HepG2 (cell line): ENCODE data around the gene PSIP1. TPM values are rescaled to one million over a fixed set of nuclear protein-coding genes. Genes with fewer than 3 reads are reported as not detected.

Experiments used
- BRCA1 ChIP-seq: sonication (generic); formaldehyde crosslinking; IDR thresholded peaks from 2 replicates; pipeline ENCODE4 v1.4.0; 2020; ENCODE audit warnings: missing genetic modification reagents
- CCDC6 ChIP-seq: sonication (generic); formaldehyde crosslinking; IDR thresholded peaks from 2 replicates; pipeline ENCODE4 v1.8.1; 2022; ENCODE audit warnings: mild to moderate bottlenecking, missing genetic modification reagents, moderate library complexity
- DNMT1 ChIP-seq: sonication (generic); formaldehyde crosslinking; IDR thresholded peaks from 2 replicates; pipeline ENCODE4 v1.5.1; 2020; ENCODE audit warnings: mild to moderate bottlenecking, missing genetic modification reagents
- MAX ChIP-seq: IDR thresholded peaks from 2 replicates; pipeline ENCODE4 v1.6.1; 2012; ENCODE audit warnings: inconsistent platforms
- MNT ChIP-seq: fragments of 450-650 bp; IDR thresholded peaks from 2 replicates; pipeline ENCODE4 v1.6.1; 2016
- MXD1 ChIP-seq: sonication (generic); formaldehyde crosslinking; IDR thresholded peaks from 2 replicates; pipeline ENCODE4 v1.4.0; 2020; ENCODE audit warnings: mild to moderate bottlenecking, missing genetic modification reagents
- MYPOP ChIP-seq: sonication (generic); formaldehyde crosslinking; IDR thresholded peaks from 2 replicates; pipeline ENCODE4 v1.8.1; 2023; ENCODE audit warnings: mild to moderate bottlenecking, moderate library complexity, missing genetic modification reagents
- PCBP2 ChIP-seq: fragments of 200-400 bp; formaldehyde crosslinking; optimal IDR thresholded peaks from 2 replicates; pipeline ENCODE3; 2018; ENCODE audit warnings: low read length, low read depth; ENCODE audit not compliant: poor library complexity, severe bottlenecking
- POLR2AphosphoS2 ChIP-seq: IDR thresholded peaks from 2 replicates; pipeline ENCODE4 v1.6.1; 2011; ENCODE audit warnings: low read depth, low read length, improper control_type of control experiment
- RBFOX2 ChIP-seq: fragments of 200-400 bp; formaldehyde crosslinking; IDR thresholded peaks from 2 replicates; pipeline ENCODE4 v1.6.1; 2017; ENCODE audit warnings: low read depth, mild to moderate bottlenecking, low read length
- SOX5 ChIP-seq: IDR thresholded peaks from 2 replicates; pipeline ENCODE4 v1.6.1; 2016; ENCODE audit warnings: borderline replicate concordance
- ZFP36 ChIP-seq: fragments of 150-350 bp; IDR thresholded peaks from 2 replicates; pipeline ENCODE4 v1.6.1; 2018; ENCODE audit warnings: borderline replicate concordance, low read length, low read depth; ENCODE audit not compliant: partially characterized antibody
- ZNF10 ChIP-seq: sonication (generic); formaldehyde crosslinking; IDR thresholded peaks from 2 replicates; pipeline ENCODE4 v1.4.0; 2020; ENCODE audit warnings: mild to moderate bottlenecking, low read depth, missing genetic modification reagents, borderline replicate concordance
- ZNF230 ChIP-seq: sonication (generic); formaldehyde crosslinking; IDR thresholded peaks from 2 replicates; pipeline ENCODE4 v1.4.0; 2020; ENCODE audit warnings: mild to moderate bottlenecking, missing genetic modification reagents
- ZNF264 ChIP-seq: sonication (generic); formaldehyde crosslinking; IDR thresholded peaks from 2 replicates; pipeline ENCODE4 v1.4.0; 2020; ENCODE audit warnings: missing genetic modification reagents
- ZNF414 ChIP-seq: sonication (generic); formaldehyde crosslinking; IDR thresholded peaks from 2 replicates; pipeline ENCODE4 v1.5.0; 2020; ENCODE audit warnings: missing genetic modification reagents
- ZNF441 ChIP-seq: sonication (generic); formaldehyde crosslinking; IDR thresholded peaks from 2 replicates; pipeline ENCODE4 v1.7.0; 2021; ENCODE audit warnings: missing genetic modification reagents, borderline replicate concordance
- ZNF597 ChIP-seq: sonication (generic); formaldehyde crosslinking; IDR thresholded peaks from 2 replicates; pipeline ENCODE4 v1.5.0; 2020; ENCODE audit warnings: missing genetic modification reagents
- ZNF746 ChIP-seq: sonication (generic); formaldehyde crosslinking; IDR thresholded peaks from 2 replicates; pipeline ENCODE4 v1.8.0; 2022; ENCODE audit warnings: mild to moderate bottlenecking, missing genetic modification reagents
- ZNF768 ChIP-seq: sonication (generic); formaldehyde crosslinking; IDR thresholded peaks from 2 replicates; pipeline ENCODE4 v1.4.0; 2020; ENCODE audit warnings: missing genetic modification reagents
- ZNF800 ChIP-seq: sonication (generic); formaldehyde crosslinking; IDR thresholded peaks from 2 replicates; pipeline ENCODE4 v1.4.0; 2020; ENCODE audit warnings: missing genetic modification reagents
- ZNF879 ChIP-seq: sonication (generic); formaldehyde crosslinking; IDR thresholded peaks from 2 replicates; pipeline ENCODE4 v1.8.1; 2023; ENCODE audit warnings: missing genetic modification reagents
- polyA plus RNA-seq, 8 experiments: library from polyadenylated mRNA; depleted of rRNA in 3 of 8; stranded (reverse) in 7 of 8; unstranded in 1 of 8; fragments of >200 nt; fragmentation: Illumina TruSeq in 4 of 8; extraction: Trizol in 4 of 8; gene quantifications; 2 replicates each; pipeline versions ENCODE4 v1.2.1 to v1.2.3, GENCODE V29; 2011 to 2016; ENCODE audit warnings: low read depth in 4 of 8, missing spikeins in 1 of 8, mixed read lengths in 1 of 8; ENCODE audit not compliant: insufficient read depth in 1 of 8
- total RNA-seq, 5 experiments: library from RNA; depleted of rRNA; stranded (reverse); fragments of >200 nt; fragmentation: Illumina TruSeq; extraction: Trizol; gene quantifications; 2 replicates each; pipeline ENCODE4 v1.2.3, GENCODE V29; 2016; ENCODE audit warnings: low read depth in 1 of 5

The PSIP1 gene
- total and polyA plus RNA-seq, 2 of the 13 experiments (the other 11 are each of a cell fraction or from before 2014, with no cell fraction given): 12.6 to 46.4 TPM

- TF ChIP-seq ZNF879 (CRISPR knock-in tag): 0 out of 2 replicates have a peak, but pooled peaks have one; percentile 55
- peak; percentile 66 for TF ChIP-seq MAX
- TF ChIP-seq MXD1 (CRISPR knock-in tag): 0 out of 2 replicates have a peak, but pooled peaks have one; percentile 6
- TF ChIP-seq ZNF800 (CRISPR knock-in tag): peak; percentile 84
- peak; percentile 65; the same call in 1 of the 2 replicates for TF ChIP-seq ZNF264 (CRISPR knock-in tag)
- TF ChIP-seq MYPOP (CRISPR knock-in tag): peak; percentile 96
- peak; percentile 94 for TF ChIP-seq DNMT1
- TF ChIP-seq SOX5 (CRISPR knock-in tag): 0 out of 2 replicates have a peak, but pooled peaks have one; percentile 29
- no peak for TF ChIP-seq POLR2AphosphoS2
- TF ChIP-seq MNT: no peak
- peak; percentile 92 for TF ChIP-seq RBFOX2
- peak; percentile 48; the same call in 1 of the 2 replicates for TF ChIP-seq ZNF746 (CRISPR knock-in tag)
- no peak for TF ChIP-seq ZFP36
- no peak for TF ChIP-seq PCBP2
- no peak for TF ChIP-seq ZNF10 (CRISPR knock-in tag)
- peak; percentile 30; the same call in 1 of the 2 replicates for TF ChIP-seq ZNF441
- peak; percentile 57; the same call in 1 of the 2 replicates for TF ChIP-seq ZNF768 (CRISPR knock-in tag)
- 0 out of 2 replicates have a peak, but pooled peaks have one; percentile 31 for TF ChIP-seq ZNF597 (CRISPR knock-in tag)
- no peak for TF ChIP-seq BRCA1 (CRISPR knock-in tag)
- TF ChIP-seq ZNF230 (CRISPR knock-in tag): peak; percentile 82; the same call in 1 of the 2 replicates
- no peak; the same call in 1 of the 2 replicates for TF ChIP-seq ZNF414 (CRISPR knock-in tag)
- peak; percentile 71; the same call in 1 of the 2 replicates for TF ChIP-seq CCDC6 (CRISPR knock-in tag)
Measured at GRCh38 chr9:15510789-15511575, at the start of gene PSIP1 (continued).
